Measurements from ENCODE around the gene ENPEP.
"Not testable (repeated sequence)": the region's sequence is repeated elsewhere in the genome, so short reads cannot be mapped to it uniquely, and the experiment has no call there.

The ENPEP gene, protein sequence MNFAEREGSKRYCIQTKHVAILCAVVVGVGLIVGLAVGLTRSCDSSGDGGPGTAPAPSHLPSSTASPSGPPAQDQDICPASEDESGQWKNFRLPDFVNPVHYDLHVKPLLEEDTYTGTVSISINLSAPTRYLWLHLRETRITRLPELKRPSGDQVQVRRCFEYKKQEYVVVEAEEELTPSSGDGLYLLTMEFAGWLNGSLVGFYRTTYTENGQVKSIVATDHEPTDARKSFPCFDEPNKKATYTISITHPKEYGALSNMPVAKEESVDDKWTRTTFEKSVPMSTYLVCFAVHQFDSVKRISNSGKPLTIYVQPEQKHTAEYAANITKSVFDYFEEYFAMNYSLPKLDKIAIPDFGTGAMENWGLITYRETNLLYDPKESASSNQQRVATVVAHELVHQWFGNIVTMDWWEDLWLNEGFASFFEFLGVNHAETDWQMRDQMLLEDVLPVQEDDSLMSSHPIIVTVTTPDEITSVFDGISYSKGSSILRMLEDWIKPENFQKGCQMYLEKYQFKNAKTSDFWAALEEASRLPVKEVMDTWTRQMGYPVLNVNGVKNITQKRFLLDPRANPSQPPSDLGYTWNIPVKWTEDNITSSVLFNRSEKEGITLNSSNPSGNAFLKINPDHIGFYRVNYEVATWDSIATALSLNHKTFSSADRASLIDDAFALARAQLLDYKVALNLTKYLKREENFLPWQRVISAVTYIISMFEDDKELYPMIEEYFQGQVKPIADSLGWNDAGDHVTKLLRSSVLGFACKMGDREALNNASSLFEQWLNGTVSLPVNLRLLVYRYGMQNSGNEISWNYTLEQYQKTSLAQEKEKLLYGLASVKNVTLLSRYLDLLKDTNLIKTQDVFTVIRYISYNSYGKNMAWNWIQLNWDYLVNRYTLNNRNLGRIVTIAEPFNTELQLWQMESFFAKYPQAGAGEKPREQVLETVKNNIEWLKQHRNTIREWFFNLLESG

DNA sequence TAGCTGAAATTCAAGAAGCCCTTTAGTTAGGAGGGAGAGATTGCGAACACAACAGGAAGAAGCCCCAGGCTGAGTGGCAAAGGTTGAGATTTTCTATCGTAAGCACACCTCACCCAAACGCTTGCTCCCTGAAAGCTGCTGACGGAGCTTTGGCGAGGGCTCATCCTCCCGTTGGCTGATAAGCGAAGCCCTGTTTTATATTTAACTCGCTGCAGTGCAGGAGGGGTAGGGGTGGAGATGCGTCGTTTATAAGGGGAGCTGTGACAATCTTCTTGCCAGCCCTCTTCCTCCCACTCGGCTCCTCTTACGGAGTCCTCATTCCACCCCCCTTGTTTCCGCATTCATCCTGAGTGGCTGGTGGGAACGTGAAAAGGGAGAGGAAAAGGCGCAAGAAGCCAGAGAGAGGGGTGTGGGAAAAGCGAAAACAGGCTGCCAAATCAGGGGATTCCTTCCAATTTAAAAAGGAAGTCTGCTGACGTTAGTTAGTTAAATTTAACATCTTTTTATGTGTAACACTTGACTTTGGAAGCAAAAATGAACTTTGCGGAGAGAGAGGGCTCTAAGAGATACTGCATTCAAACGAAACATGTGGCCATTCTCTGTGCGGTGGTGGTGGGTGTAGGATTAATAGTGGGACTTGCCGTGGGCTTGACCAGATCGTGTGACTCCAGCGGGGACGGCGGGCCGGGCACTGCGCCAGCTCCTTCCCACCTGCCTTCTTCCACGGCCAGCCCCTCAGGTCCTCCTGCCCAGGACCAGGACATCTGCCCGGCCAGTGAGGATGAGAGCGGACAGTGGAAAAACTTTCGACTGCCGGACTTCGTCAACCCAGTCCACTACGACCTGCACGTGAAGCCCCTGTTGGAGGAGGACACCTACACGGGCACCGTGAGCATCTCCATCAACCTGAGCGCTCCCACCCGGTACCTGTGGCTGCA, at the start of gene ENPEP:
ENPEP (plus strand) TSS at position 275 of the 938 bp plus-strand sequence; CDS start at position 535, 260 bp downstream.
- in situ Hi-C loops (cut with HindIII; ENCODE audit: low sequenced_read_pairs), result no loop called here

DNA sequence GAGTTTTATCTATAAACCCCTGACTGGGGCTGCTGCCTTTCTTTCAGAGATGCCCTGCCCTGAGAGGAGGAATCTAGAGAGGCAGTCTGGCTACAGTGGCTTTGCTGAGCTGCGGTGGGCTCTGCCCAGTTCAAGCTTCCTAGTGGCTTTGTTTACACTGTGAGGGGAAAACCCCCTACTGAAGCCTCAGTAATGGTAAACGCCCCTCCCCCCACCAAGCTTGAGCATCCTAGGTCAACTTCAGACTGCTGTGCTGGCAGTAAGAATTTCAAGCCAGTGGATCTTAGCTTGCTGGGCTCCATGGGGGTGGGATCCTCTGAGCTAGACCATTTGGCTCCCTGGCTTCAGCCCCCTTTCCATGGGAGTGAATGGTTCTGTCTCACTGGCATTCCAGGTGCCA, 44.1 kb upstream of the ENPEP start:
- in situ Hi-C loops (cut with HindIII; ENCODE audit: low sequenced_read_pairs), result not testable (repeated sequence)

DNA sequence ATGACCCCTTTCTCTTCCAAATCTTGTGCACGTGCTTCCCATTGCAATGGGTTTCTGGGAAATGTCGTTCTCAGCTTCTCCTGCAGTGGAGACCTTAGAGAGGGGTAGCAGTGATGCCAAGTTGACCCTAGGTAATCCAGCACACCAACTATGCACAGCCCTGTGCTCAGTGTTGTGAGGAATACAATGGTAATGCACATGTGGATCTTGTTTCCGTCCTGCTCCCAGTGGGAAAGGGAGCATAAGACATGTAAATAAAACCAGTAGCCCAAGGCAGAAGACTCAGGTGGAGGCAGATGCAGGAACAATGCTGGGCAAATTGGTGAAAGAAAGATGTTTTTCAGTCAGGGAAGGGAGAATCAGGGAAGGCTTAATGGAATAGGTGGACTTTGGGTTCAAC, 38.7 kb upstream of the ENPEP start:
- in situ Hi-C loops (cut with HindIII; ENCODE audit: low sequenced_read_pairs), result not testable (repeated sequence)

DNA sequence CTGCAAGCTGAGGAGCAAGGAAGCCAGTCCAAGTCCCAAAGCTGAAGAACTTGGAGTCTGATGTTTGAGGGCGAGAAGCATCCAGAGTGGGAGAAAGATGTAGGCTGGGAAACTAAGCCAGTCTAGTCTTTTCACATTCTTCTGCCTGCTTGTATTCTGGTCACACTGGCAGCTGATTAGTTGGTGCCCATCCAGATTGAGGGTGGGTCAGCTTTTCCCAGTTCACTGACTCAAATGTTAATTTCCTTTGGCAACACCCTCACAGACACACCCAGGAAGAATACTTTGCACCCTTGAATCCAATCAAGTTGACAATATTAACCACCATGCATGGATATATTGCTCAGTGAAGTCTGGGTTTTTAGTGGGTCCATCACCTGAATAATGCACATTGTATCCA, 36.7 kb upstream of the ENPEP start:
- in situ Hi-C loops (cut with HindIII; ENCODE audit: low sequenced_read_pairs), result not testable (repeated sequence)

DNA sequence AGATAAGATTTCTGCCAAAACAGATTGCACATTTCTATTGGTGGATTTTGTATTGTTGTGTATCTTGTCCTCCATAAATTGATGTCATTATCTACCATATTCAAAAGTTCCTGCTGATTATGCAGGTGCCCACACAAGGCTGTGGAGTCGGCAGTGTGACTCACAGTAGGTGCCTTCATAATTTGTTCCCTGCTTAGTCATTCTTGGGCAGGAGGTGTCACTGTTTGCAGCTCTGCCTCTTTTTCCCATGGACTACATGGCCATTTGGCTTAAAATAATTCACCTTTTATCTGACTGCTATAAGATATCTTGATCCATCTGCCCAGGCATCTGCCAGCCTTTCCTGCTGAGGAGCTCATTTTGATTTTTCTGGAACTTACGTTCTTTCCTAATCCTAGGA, 33.6 kb upstream of the ENPEP start:
- in situ Hi-C loops (cut with HindIII; ENCODE audit: low sequenced_read_pairs), result no loop called here

DNA sequence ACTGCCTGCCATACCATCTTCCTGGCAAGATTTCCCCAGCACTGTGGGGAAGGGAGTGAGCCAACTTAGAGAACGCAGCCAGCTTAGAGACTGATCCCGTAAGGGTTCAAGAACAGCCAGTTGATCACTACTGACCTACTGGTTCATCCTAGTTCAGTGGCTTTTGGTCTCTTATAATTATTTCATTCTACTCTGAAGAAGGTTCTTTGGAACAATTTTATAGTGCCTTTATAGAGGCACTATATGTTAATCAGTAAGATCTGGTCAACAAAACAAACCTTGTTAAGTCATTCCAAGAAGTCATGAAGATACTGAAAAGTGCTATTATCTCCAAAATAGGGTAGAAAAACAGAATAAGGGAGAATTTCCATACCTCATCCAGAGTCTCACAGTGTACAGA, 33.2 kb upstream of the ENPEP start:
- in situ Hi-C loops (cut with HindIII; ENCODE audit: low sequenced_read_pairs), result no loop called here

DNA sequence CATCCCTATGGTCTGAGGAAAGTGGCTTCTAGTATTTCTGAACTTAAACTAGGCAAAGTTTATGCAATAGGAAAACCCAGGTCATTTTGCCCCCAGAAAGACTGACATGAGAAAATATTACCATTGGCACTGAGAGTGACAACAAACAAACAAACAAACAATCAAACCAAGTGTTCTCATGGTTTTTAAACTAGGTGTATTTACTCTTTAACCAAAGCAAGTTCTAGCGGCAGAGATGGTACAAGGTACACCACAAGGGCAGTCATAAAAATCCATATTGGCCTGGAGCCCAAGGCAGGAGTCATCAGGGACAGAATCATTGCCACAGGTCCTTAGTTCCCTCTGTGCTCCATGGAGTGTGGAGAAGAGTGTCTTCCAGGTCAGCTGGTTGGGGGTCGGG, 26.0 kb upstream of the ENPEP start:
- in situ Hi-C loops (cut with HindIII; ENCODE audit: low sequenced_read_pairs), result no loop called here

DNA sequence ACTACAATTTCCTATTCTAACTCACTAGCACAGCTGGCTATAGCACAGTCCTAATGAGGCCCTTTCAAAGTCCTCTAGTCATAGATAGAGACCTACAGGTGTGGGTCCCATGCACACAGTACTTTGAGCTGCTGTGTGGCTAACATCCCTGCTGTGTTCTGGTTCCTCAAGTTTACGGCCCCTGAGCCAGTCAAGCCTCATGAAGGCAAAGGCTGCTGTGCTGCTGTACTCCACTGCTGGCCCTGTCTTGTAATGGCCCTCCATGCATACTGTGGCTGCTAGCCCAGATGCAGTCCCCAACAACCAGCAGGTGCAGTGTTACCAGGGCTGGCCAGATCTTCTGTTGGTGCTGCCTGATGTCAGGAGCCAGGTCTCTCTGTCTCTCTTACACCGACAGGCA, 23.4 kb upstream of the ENPEP start:
- in situ Hi-C loops (cut with HindIII; ENCODE audit: low sequenced_read_pairs), result no loop called here

DNA sequence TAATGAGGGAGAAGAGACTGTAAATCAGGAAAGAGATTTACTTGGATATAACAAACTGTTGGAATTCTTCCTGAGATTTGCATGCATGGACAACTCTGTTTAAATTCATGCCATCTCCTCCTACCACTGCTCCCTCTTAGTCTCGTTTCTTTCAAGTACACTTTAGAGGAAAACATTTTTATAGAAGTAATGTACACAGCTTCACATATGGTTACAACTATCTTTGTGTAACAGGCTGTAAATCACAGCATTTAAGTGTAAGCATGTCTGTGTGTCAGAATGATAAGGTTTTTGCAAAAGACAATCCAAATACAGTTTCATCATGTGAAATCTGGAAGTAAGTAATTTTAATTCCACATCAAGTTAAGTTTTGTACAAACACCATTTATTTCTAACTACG, 21.5 kb upstream of the ENPEP start:
- in situ Hi-C loops (cut with HindIII; ENCODE audit: low sequenced_read_pairs), result no loop called here

DNA sequence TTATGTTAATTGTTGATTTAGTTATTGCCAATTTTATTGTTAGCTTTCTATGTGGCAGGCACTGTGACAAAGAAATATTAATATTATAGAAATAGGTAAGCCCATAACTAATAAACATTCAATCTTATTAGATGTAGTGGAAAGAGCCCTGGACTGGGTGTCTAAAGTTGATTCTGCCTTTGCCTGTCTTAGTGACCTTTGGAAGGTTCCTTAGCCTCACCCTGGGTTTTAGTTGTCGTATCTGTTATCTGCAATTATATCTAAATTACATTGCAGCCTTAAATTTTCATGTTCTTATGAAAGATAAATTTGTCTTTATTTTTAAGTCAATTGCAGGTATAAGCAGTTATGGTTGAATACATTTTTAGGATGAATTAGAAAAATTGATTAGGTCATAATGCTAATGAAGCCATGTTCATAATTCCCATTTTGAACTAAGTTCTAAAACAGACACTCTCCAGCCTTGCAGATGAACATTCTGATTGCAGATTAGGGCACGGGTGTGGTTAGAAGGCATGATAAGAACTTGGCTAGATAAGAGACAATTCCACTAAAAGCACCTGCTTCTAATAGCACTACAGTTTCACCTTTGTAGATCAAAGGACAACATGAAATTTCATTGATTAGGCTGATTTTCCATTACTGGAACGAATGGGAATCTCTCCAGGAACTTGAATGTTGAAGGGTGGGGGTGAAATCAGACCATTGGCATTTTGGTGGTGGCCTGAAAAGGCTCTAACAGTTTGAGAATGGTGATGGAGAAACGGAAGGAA, 17.3 kb upstream of the ENPEP start:
- in situ Hi-C loops (cut with HindIII; ENCODE audit: low sequenced_read_pairs), result no loop called here

DNA sequence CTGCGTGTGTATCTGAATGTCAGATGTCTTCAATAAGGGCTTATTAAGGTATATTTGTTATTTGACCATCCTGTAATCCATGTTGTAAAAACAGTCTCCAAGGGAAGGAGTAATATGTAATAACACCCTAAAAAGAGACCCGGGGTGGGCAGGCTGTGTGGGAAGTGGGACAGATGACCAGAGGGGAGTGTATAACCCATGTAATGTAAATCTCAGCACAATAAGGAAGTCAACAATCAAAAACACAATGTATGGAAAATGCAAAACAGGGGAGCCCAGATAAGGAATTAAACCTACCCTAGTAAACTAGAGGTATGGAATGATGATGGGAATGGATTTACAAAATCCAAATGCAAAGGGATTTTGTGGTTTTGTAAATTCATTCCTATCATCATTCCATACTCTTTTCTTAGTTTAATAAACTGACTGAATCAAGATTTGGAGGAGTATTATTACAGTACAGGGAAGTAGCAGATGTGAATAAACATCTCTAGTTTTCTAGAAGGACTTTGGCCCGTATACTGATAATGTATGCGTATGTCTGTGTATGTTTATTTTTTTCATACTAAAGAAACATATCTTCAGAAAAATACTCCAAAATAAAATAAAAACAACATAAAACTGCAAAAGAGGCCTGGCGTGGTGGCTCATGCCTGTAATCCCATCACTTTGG, 15.7 kb upstream of the ENPEP start:
- in situ Hi-C loops (cut with HindIII; ENCODE audit: low sequenced_read_pairs), result no loop called here

DNA sequence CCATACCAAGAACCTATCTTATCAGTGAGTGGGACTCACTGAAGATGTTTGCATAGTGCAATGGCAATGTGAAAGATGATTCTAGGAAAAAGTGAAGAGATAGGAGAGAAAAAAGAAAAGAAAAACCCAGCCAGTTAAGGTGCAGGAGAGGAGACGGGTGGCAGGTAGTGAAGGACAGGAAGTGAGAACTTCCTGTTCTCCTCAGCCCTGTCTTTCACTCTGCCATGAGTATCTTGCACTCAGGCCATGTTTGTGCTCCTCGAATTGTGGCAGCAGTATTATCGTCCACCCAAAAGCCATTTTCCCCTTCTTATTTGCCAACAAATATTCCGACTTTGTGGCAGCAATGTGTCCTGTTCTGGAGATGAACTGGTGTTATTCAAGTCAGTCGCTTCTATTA, 8.6 kb upstream of the ENPEP start:
- in situ Hi-C loops (cut with HindIII; ENCODE audit: low sequenced_read_pairs), result no loop called here

DNA sequence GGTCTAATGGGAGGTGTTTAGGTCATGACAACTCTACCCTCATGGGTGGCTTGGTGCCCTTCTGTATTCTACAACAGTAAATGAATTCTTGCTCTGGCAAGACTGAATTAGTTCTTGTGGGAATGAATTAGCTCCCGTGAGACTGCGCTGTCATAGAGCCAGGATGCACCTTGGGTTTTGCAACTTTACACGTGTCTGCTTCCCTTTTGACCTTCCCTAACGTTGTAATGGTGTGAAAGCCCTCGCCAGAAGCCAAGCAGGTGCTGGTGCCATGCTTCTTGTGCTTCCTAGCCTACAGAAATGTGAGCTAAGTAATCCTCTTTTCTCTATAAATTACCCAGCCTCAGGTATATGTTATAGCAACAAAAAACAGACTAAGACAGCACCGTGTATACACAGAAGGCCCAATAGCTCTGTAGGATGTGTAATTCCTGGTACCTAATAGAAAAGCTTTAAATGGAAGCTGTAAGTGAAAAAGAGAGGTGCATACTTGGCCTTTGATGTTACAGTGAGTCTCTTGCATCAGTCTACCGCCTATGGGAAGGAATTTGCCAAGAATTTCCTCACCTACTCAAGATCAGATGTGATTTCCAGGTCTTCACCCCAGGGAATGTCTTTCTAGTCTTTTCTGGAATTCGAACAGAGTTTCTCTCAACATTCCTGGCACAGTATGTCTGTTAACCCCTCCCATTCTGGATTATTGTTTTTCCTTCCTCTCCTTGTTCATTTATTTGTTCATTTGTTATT, 3.2 kb upstream of the ENPEP start:
- in situ Hi-C loops (cut with HindIII; ENCODE audit: low sequenced_read_pairs), result no loop called here

DNA sequence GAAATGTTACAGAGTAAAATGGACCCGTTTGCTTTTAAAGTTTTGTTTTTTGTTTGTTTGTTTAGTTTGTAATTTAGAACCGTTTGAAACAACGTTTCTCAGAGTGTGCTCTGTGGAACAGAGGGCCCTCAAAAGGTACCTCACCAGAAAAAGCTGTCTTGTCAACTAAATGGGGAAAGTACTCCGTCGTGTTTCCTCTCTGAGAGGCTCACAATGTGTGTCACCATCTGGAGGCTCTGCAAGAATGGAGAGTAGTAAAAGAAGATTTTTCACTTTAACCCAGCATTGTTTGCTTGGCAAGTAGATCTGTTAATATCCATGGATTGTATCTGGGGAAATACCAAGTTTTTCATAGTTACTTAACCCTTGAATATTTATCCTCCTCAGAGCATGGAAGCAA, 1.5 kb upstream of the ENPEP start:
- in situ Hi-C loops (cut with HindIII; ENCODE audit: low sequenced_read_pairs), result no loop called here

DNA sequence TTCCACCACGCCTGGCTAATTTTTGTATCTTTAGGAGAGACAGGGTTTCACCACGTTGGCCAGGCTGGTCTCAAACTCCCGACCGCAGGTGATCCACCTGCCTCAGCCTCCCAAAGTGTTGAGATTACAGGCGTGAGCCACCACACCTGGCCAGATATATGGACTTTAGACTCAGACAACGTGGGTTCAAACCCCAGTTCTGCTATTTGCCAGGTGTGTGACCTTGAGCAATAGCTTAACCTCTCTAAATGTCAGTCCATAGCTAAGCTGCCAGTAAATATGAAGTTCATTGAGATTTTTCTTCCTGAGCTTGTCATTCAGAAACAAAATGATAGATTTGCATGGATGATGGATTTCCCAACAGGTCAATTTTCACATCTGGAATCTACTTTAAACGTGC, 875 bp upstream of the ENPEP start:
- in situ Hi-C loops (cut with HindIII; ENCODE audit: low sequenced_read_pairs), result not testable (repeated sequence)

DNA sequence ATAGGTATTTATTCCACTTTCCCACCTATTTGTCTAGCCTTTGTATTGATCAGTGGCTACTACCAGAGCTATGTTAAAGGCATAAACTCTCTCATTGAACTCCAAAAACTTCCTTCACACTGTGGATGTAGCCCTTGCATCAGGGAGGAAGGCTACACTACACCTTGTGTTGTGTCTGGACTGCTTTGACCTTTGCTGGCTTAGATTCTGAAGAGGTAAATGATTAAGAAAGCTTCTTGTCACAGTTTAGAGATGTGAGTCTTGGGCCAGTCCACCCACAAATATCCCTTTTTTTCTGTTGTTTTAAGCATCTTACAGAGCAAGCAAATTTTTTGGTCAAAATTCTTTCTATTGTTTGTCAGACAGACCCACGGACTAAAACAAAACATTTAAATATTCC, 1.9 kb downstream of the ENPEP start:
- in situ Hi-C loops (cut with HindIII; ENCODE audit: low sequenced_read_pairs), result no loop called here

DNA sequence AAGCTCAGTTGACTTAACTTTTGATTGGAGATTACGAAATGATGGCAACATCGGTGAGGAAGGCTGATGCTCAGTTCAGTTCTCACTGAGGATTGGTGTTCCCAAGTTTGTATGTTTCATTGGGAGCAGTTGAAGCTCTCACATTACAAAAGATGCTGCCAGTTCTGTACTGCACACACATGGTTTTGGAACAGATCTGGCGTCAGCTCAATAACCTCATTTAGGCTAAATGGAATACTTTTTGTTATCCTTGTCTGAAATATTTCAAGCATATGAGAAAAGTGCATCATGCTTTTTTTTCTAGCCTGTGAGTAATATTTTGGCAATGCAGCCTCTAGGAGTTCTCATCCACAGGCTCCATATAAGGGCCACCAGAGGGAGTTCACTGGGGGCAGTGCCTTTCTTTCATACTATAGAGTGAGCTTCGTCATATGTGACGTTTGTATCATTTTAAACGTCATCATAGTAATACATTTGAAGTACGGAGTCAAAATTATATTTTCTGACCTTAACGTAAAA, 4.1 kb downstream of the ENPEP start:
- in situ Hi-C loops (cut with HindIII; ENCODE audit: low sequenced_read_pairs), result no loop called here

DNA sequence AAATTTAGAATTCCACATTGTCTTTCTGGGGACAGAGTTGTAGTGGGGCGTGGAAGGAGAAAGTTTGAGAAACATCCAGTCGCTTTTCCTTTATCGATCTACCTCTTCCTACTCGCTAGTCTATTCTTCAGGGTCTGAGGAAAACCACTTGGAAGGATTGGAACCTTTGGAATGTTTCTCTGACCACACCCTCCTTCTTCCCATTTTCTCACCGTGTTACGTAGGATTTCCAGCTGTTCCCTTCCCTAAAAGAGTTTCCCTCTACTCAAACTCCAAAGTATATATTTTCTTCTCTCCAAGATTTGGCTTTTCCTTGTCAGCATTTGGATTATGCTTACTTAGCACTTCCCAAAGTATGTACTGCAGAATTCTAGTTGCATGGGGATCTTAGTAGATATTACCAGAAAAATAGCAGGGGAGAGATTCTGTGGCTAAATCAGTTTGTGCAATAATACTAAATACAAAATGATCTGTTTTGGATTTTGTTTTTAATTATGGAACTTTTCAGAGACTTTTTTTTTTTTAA, 4.9 kb downstream of the ENPEP start:
- in situ Hi-C loops (cut with HindIII; ENCODE audit: low sequenced_read_pairs), result no loop called here

Measured in DLD1 (cell line).